Stomach (tissue), 4 donors: ENCODE results near the gene GFER.

Source experiments
- EP300 ChIP-seq: sonication (generic); formaldehyde crosslinking; IDR thresholded peaks from one replicate; pipeline ENCODE4 v1.6.1; 2017; ENCODE audit warnings: antibody characterized with exemption
- POLR2A ChIP-seq, 4 donors: fragments of 450-650 bp; IDR thresholded peaks; one replicate each; pipeline ENCODE4 v1.6.1; 2016; ENCODE audit warnings: antibody characterized with exemption in 4 of 4, control low read depth in 2 of 4, mild to moderate bottlenecking in 1 of 4, moderate library complexity in 1 of 4
- POLR2AphosphoS5 ChIP-seq, 3 donors: sonication (generic); formaldehyde crosslinking; IDR thresholded peaks; one replicate each; pipeline ENCODE4 v1.6.1; 2016; ENCODE audit warnings: antibody characterized with exemption in 3 of 3
- TF ChIP-seq, protein P1 (sequence below), 7 experiments: fragments of 450-650 bp in 4 of 7; fragments of 200-600 bp in 3 of 7; sonication (generic) in 3 of 7; IDR thresholded peaks; one replicate each; pipeline ENCODE4 v1.5.1; 2016 to 2019; ENCODE audit warnings: antibody characterized with exemption in 7 of 7, control low read depth in 2 of 7, mild to moderate bottlenecking in 1 of 7

GRCh38 chr16:2005646-2006045 is 21.7 kb downstream of the GFER start:
- no peak for TF ChIP-seq POLR2A (IDR thresholded peaks at IDR 0.05)
- no peak for TF ChIP-seq EP300
- TF ChIP-seq, protein P1, sequence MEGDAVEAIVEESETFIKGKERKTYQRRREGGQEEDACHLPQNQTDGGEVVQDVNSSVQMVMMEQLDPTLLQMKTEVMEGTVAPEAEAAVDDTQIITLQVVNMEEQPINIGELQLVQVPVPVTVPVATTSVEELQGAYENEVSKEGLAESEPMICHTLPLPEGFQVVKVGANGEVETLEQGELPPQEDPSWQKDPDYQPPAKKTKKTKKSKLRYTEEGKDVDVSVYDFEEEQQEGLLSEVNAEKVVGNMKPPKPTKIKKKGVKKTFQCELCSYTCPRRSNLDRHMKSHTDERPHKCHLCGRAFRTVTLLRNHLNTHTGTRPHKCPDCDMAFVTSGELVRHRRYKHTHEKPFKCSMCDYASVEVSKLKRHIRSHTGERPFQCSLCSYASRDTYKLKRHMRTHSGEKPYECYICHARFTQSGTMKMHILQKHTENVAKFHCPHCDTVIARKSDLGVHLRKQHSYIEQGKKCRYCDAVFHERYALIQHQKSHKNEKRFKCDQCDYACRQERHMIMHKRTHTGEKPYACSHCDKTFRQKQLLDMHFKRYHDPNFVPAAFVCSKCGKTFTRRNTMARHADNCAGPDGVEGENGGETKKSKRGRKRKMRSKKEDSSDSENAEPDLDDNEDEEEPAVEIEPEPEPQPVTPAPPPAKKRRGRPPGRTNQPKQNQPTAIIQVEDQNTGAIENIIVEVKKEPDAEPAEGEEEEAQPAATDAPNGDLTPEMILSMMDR (IDR thresholded peaks at IDR 0.05) = no peak
- TF ChIP-seq POLR2AphosphoS5 (IDR thresholded peaks at IDR 0.05) = no peak
